ENCODE measurements around the gene GPRC5C. TPM values are rescaled to one million over a fixed set of nuclear protein-coding genes. Genes with fewer than 3 reads are reported as not detected.

Gene GPRC5C
- total and polyA plus RNA-seq, 9 of the 15 experiments (the other 6 are each of a cell fraction or from before 2014, with no cell fraction given): 0.28 to 9.0 (median 4.1) TPM

DNA sequence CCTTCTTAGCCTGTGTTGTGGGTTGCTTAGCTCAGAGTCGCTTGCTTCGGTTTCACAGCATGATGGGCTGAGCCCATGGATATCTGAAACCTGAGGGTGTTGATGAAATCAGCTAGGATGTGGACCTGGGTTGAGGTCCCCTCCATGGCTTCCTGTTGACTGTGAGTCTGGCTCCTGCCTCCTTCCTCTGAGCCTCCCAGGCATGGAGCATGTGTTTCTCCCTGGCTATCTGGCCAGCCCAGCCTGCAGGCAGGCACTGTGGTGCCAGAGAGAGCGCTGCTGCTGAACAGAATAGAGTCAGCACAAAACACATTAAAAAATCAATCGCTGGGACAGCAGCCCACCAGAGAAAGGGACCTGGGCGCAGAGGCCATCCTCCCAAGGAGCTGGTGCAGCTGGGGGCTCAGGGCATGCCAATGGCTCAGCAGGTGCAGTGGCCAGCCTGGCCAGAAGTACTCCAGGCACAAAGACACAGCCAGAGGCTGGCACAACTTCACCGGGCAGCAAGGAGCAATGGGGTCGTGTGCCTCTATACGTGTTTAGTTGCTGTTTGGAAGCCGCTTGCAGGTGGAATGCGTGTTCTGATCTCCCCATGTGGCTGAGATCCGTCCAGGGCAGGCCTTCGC is 28.3 kb upstream of the GPRC5C start (continued):
- TF ChIP-seq ETV6 (IDR thresholded peaks at IDR 0.05; ENCODE audit: borderline replicate concordance in 1 of 2, low read depth in 2 of 2, low read length in 1 of 2) (no peak), ETV6 (CRISPR knock-in tag; IDR thresholded peaks at IDR 0.05; ENCODE audit: borderline replicate concordance) (no peak), ZNF444 (CRISPR knock-in tag; IDR thresholded peaks at IDR 0.05) (no peak)

DNA sequence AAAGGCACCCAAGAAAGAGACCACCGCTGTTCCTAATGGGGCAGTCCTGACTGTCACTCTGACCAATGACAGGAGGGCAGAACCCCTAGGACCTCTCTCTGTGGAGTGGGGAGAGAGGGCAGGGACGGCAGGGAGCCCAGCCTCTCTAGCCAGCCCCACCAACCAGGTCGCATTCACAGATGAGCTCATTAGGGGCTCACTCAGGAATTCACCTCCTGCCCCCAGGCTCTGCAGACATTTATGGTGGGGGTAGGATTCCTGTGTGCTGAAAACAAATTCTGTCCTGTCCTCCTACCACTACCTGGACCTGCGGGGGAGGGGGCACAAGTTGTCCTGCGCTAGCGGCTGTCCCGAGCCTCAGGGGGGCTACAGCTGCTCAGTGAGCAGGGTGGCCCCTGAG is 27.7 kb upstream of the GPRC5C start:
- no peaks in the 10 kb centered on the region for H3K4me1 ChIP-seq (replicated peaks in 1 of 2; ENCODE audit: control insufficient read depth in 2 of 2, insufficient read depth in 2 of 2, low read length in 2 of 2)
- no peaks in the 10 kb centered on the region for H4K20me1 ChIP-seq (replicated peaks; ENCODE audit: control insufficient read depth, insufficient read depth, low read length)
- POLR2A ChIA-PET: no interaction called here
- no peaks in the 10 kb centered on the region for H3K79me2 ChIP-seq (ENCODE audit: control insufficient read depth, insufficient read depth, low read length)
- no peak overlapping the region for H2AFZ ChIP-seq (ENCODE audit: low read depth, low read length)
- CTCF ChIA-PET (ENCODE audit: low intra/inter-chr PET ratio): no interaction called here
- peaks cover 17 to 39% of the 10 kb centered on the region in 2 experiments; a peak in 3 of 5 replicates for H3K27me3 ChIP-seq (ENCODE audit: control insufficient read depth in 2 of 2, insufficient read depth in 2 of 2, low read length in 2 of 2)
- FAIRE-seq (no peak), ATAC-seq (no peak), DNase-seq (ENCODE audit: extremely low read depth in 1 of 4, low spot score in 3 of 4) (no peak)
- no peak overlapping the region for H3K4me2 ChIP-seq (ENCODE audit: insufficient read depth, low read length)
- BruUV-seq (replicated peaks): no TSS peak
- in situ Hi-C loops (cut with MboI): no loop called here
- no peak overlapping the region for H3K4me3 ChIP-seq
- intact Hi-C loops (cut with micrococcal nuclease): no loop called here
- TF ChIP-seq MEIS2 (IDR thresholded peaks at IDR 0.05; ENCODE audit: partially characterized antibody): no peak
- no peak for TF ChIP-seq CBX2 (IDR thresholded peaks at IDR 0.05; ENCODE audit: insufficient read depth, low read length, poor library complexity, severe bottlenecking)
- TF ChIP-seq PHF20 (IDR thresholded peaks at IDR 0.05; ENCODE audit: partially characterized antibody): no peak
- TF ChIP-seq CREB3 (tag; conservative IDR thresholded peaks at IDR 0.05; ENCODE audit: low read depth): no peak
- no peak for TF ChIP-seq ZNF639 (CRISPR knock-in tag; conservative IDR thresholded peaks at IDR 0.05 in 1 of 2, IDR thresholded peaks at IDR 0.05 in 1 of 2)
- no peak for TF ChIP-seq NFIX (CRISPR knock-in tag; IDR thresholded peaks at IDR 0.05; ENCODE audit: low read depth)
- no peak for TF ChIP-seq HOXB6 (CRISPR knock-in tag; IDR thresholded peaks at IDR 0.05; ENCODE audit: borderline replicate concordance)
- TF ChIP-seq ZNF77 (CRISPR knock-in tag; IDR thresholded peaks at IDR 0.05): no peak
- TF ChIP-seq KDM4B (IDR thresholded peaks at IDR 0.05; ENCODE audit: borderline replicate concordance in 2 of 2, low read depth in 1 of 2): no peak
- no peak for TF ChIP-seq ZFPM2 (CRISPR knock-in tag; IDR thresholded peaks at IDR 0.05)
- H3K9me1 ChIP-seq (ENCODE audit: control insufficient read depth, insufficient read depth, low read length): no peaks in the 10 kb centered on the region
- no peaks in the 10 kb centered on the region; the same call in 1 of the 2 replicates for H3K9me3 ChIP-seq (replicated peaks; ENCODE audit: control insufficient read depth, insufficient read depth, low read depth, low read length)
- H3K36me3 ChIP-seq (ENCODE audit: control insufficient read depth, insufficient read depth, low read length): no peaks in the 10 kb centered on the region
- no peak overlapping the region for H3K27ac ChIP-seq (ENCODE audit: extremely low read depth, low read depth, low read length)
- 2% methylated on average over 6 of the region's 7 CpGs for WGBS (ENCODE audit: insufficient coverage, low coverage, missing lambda C conversion rate)
- no peak overlapping the region for H3K9ac ChIP-seq (ENCODE audit: insufficient read depth in 1 of 2, low read depth in 2 of 2, low read length in 2 of 2)
